ENCODE results near the gene MGAT1.
"Not testable (repeated sequence)": the region's sequence is repeated elsewhere in the genome, so short reads cannot be mapped to it uniquely, and the experiment has no call there.

Gene MGAT1

GRCh38 chr5:180802325-180803180, at the start of gene MGAT1:
MGAT1 (minus strand) TSS chr5:180802806; CDS start chr5:180792971, 9,835 bp downstream.
- peak; percentile 79 for DNase-seq (ENCODE audit: low spot score)

DNA sequence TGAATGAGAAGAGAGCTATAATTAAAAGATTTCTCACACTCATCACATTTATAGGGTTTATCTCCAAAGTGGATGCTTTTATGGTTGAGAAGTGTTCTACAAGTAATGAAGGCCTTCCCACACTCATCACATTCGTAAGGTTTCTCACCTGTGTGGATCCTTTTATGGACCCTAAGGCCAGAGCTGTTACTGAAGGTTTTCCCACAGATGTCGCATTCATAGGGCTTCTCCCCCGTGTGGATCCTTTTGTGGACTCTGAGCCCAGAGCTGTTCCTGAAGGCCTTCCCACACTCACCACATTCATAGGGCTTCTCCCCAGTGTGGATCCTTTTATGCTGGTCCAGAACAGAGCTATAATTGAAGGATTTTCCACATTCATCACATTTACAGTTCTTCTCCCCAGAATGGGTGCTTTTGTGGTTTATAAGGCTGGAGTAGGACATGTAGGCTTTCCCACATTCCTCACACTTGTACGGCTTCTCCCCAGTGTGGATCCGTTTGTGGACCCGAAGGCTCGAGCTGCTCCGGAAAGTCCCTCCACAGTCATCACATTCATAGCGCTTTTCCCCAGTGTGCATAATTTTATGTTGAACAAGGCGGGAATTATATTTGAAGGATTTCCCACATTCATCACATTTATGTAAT, 48.0 kb upstream of the MGAT1 start:
- DNase-seq (ENCODE audit: low spot score) = no peak

DNA sequence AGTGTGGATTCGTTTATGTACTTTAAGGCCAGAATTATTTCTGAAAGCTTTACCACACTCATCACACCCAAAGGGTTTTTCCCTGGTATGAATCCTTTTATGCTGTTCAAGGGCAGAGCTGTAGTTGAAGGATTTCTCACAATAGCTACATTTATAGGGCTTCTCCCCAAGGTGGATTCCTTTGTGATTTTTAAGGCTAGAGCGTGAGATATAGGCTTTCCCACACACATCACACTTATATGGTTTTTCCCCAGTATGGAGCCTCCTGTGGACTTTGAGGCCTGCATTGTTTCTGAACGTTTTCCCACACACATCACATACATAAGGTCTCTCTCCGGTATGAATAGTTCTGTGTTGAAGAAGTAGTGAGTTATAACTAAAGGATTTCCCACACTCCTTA, 47.2 kb upstream of the MGAT1 start:
- DNase-seq (ENCODE audit: low spot score) = no peak

DNA sequence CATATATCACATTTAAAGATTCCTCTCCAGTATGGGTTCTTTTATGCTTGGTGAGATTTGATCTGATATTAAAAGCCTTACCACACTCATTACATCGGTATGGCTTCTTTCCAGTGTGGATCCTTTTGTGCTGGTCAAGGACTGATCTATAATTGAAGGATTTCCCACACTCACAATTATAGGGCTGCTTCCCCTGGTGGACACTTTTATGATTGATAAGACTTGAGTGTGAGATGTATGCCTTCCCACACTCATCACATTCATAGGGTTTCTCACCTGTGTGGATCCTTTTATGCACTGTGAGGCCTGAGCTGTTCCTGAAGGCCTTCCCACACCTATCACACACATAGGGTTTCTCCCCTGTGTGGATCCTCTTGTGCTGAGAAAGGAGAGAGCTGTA, 46.3 kb upstream of the MGAT1 start:
- DNase-seq (ENCODE audit: low spot score) = no peak

GRCh38 chr5:180848265-180848664, 45.7 kb upstream of the MGAT1 start:
- DNase-seq (ENCODE audit: low spot score) = no peak

GRCh38 chr5:180847026-180847425, 44.4 kb upstream of the MGAT1 start:
- DNase-seq (ENCODE audit: low spot score) = no peak

DNA sequence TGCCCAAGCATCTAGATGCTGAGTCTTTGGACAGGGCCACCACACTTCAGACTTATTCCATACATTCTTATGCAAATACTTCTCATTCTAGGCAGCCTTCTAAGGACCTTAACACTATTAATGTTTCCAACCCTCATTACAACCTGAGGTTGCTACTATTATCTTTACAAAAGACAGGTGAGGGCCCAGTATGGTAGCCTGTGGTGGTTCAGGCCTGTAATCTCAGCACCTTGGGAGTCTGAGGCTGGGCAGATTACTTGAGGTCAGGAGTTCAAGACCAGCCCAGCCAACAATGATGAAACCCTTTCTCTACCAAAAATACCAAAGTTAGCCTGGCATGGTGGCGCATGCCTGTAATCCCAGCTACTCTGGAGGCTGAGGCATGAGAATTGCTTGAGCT, 42.3 kb upstream of the MGAT1 start:
- no peak for DNase-seq (ENCODE audit: low spot score)

DNA sequence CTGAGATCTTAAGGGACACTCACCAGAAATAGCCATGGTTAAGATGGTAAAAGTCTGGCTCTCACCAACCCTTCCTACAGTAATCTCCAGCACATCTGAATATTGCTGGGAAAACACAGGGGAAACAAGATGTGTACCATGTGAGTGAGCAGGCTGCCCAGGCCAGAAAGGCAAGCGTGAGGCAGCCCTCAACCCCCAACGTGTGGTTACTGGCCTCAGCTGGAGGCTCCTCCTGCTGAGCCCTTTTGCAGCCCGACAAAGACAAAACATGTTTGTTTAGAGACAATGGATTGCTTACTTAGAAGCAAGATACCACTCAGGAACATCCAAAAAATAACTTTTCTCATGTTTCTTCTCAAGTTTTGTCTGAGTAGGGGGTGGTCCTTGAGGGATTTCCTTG, 41.8 kb upstream of the MGAT1 start:
- DNase-seq (ENCODE audit: low spot score) = no peak

DNA sequence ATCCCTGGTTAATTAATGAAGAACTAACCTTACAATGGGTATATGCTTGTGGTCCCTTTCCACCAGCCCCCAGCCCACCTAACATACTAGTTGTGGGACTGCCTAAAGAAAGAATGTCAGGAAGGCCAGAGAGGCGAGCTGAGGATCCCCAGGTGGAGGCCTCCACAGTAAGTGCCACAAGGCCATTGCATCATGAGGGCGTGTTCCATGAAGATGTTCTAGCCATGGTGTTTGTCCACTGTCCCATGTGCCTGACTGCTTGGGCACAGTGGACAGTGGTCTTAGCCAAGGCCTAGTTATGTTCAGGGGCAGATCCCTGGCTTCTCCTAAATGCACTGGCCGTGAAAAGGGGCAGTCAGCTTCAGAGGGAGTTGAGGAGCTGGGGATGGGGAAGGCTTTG, 37.3 kb upstream of the MGAT1 start:
- no peak for DNase-seq (ENCODE audit: low spot score)

DNA sequence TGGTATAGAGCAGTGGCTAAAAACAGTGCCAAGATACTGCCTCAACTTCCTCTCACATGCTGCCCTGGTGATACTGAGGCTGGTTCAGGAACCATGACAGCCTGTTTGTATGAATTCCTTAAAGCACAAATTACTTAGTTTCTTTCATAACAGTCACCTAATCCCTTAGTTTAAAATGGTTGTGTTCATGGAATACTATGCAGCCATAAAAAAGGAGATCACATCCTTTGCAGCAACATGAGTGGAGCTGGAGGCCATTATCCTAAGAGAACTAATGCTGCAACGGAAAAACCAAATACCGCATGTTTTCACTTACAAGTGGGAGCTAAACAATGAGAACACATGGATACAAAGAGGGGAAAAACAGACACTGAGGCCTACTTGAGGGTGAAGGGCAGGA, 36.6 kb upstream of the MGAT1 start:
- no peak for DNase-seq (ENCODE audit: low spot score)

DNA sequence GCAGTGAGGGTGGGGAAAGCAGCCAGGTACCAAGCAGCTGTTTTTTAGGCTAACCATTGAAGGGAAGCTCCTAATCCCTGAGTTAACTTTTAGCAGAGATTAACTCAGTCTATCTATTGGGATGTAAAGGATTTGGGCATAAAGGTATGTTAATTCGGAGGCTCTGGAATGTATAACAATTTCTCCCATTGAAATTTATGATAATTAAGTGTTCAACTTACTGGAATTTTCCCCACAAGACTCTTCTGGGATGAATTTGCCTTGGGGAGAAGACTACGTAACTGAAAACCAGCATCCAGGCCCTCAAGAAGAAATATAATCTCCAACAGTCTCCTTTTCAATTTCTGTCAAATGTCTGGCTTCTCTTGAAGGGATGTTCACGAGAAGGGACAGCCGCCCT, 34.9 kb upstream of the MGAT1 start:
- no peak for DNase-seq (ENCODE audit: low spot score)

DNA sequence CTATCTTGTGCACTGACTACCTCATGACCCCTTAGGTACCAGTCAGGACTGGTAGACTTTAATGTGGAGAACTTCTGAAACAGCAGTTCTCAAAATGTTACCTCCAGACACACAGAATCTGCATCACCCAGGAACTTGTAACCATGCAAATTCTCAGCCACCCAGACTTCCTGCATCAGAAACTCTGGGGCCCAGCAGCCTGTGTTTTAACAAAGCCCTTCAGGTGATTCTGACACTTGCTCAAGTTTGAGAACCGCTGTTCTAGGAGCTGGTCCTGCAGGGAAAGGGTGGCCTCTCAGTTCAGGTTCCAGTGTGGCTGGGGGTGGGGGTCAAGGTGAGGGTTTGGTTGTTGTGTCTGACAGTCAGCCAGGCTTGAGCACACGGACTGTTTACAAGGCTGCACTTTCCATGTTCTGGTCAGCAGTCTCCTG, 30.0 kb upstream of the MGAT1 start:
- DNase-seq (ENCODE audit: low spot score) = no peak

- DNase-seq (ENCODE audit: low spot score) = peak; percentile 78
Measured at GRCh38 chr5:180831139-180832093, 28.8 kb upstream of the MGAT1 start.

DNA sequence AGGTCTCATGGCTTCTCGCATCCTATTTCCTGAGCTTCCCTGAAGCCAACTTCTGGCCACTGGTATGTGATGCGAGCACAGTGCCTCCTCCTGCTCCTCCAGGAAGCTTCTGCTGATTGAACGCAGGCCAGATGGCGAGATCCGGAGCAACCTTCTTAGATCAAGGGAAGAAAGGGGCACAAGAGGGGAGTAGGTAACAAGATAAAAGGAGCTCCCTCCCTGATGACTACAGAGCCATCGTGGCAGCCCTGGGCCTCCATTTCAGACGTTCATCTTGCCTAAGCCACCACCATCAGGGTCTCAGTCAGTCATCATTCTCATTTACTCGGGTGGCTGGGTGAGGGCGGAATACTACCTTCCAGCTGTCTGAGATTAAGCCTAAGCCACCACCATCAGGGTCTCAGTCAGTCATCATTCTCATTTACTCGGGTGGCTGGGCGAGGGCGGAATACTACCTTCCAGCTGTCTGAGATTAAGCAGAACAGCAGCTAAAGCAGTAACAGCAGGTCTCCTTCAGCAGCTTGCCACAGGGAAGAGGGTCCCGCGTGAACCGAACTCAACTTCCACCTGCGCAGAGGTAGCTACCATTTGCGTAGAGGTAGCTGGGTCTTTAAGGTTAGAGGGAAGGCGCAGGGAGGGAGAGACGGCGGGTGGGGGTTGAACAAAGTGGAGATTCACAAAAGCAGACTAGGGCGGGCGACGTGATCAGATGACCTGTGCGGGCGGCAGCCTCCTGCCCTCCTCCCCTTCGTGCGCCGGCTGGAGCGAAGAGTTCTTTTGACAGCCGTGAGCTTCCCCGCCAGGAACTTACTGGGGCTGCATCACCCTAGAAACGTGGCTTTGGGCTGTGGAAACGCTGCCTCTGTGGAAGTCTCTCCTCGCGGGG, 27.9 kb upstream of the MGAT1 start:
- DNase-seq (ENCODE audit: low spot score) = peak; percentile 41

DNA sequence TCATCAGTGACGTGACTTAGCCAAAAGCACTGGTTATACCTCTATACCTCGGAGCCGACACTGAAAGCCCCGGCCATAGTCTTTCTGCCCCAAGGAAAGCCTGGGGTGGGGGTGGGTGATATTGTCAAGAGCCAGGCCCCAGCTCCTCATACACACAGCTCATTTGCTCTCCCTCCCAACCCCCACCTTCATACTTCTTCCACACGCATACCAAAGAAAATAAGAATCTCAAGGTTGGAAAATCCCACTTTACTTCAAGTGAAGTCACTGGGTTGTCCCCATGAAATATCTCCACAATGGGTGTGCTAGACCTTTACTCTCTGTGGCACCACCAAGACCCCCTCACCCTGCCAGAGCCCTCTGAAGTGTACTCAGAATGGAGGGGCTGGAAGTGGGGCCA, 27.1 kb upstream of the MGAT1 start:
- no peak for DNase-seq (ENCODE audit: low spot score)

DNA sequence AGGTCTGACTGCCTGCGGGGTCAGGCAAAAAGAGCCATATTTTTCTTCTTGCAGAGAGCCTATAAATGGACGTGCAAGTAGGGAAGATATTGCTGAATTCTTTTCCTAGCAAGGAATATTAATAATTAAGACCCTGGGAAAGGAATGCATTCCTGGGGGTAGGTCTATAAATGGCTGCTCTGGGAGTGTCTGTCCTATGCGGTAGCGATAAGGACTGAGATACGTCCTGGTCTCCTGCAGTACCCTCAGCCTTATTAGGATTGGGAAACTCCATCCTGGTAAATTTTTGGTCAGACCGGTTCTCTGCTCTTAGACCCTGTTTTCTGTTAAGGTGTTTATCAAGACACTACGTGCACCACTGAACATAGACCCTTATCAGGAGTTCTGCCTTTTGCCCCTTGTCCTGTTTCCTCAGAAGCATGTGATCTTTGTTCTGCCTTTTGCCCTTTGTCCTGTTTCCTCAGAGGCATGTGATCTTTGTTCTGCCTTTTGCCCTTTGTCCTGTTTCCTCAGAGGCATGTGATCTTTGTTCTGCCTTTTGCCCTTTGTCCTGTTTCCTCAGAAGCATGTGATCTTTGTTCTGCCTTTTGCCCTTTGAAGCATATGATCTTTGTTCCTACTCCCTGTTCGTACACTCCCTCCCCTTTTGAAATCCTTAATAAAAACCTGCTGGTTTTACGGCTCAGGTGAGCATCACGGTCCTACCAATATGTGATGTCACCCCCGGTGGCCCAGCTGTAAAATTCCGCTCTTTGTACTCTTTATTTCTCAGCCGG, 26.3 kb upstream of the MGAT1 start:
- not testable (repeated sequence) for DNase-seq (ENCODE audit: low spot score)

- not testable (repeated sequence) for DNase-seq (ENCODE audit: low spot score)
Measured at GRCh38 chr5:180827374-180827773, 24.8 kb upstream of the MGAT1 start.

GRCh38 chr5:180825768-180826525, 23.3 kb upstream of the MGAT1 start:
- DNase-seq (ENCODE audit: low spot score) = no peak

DNA sequence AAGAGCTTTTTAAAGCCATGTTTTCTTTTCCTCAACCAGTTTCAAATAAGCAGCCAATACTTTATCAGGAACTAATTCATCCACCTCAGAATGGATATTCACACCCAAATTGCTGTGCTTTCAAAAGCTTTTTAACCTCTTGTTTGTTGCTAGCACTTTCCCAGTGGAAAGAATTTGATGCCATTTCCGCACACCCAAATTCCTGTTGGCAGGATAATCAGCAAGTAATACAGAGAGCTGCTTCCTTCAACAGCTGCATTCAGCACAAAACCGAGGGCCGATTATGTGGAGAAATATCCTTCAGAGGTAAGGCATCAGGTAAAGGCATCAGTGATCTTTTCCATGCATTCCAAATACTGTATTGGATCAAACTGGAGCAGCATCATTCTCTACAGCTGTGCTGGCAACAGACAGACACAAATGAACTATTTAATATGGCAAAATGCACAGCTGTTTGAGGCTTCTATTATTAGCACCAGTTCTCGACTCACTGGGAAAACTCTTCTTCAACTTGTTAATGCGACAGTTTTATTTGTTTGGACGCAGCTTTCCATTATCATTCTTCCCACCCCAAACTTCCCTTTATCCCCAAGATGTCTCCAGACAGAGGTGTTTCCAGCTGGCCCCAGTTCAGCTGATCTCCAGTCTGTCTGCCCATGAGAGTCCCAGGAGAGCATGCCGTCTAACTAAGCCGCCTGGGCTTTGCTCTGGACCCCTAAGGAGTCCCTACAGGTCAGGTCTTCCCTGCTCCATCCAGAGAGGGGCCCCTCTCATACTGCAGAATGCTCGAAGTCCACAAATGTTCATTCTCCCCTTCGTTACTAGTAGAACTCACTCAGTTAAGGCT, 22.2 kb upstream of the MGAT1 start:
- DNase-seq (ENCODE audit: low spot score) = no peak

Measured in hematopoietic multipotent progenitor cell treated with erythropoietin and hydrocortisone succinate and interleukin-3 and kit ligand, for 17 days (in vitro differentiated cells).